WTC11 (cell line): Measurements from ENCODE around the gene TMEM14A. TPM values are rescaled to one million over a fixed set of nuclear protein-coding genes. Genes with fewer than 3 reads are reported as not detected.

Experiments used
- ATAC-seq: fragments of 200-7000 bp; cut with Tn5 transposase; 2 replicates; pipeline ENCODE4 v1.10.0; 2021; ENCODE audit warnings: mild to moderate bottlenecking, moderate library complexity
- Bru-seq: library from RNA; stranded (reverse); fragments of 400-500 nt; gene quantifications from one replicate; lab custom pipeline; 2021; lab: Mats Ljungman, UMichigan
- CTCF ChIA-PET: fragments of 300-600 bp; sonication (Branson Sonifier 250); formaldehyde crosslinking; loops from one replicate; lab custom pipeline; 2021; ENCODE audit warnings: antibody characterized with exemption; lab: Charles Lee
- POLR2A ChIA-PET: fragments of 350-600 bp; sonication (Branson Sonifier 250); formaldehyde crosslinking; loops from one replicate; lab custom pipeline; 2021; ENCODE audit warnings: antibody characterized with exemption; lab: Charles Lee
- DNase-seq: peaks from one replicate; pipeline ENCODE4 v3.0.0; 2021; ENCODE audit warnings: low spot score
- H3K27ac Mint-ChIP-seq: 2 replicates; pipeline ENCODE4 v1.8.0; 2021; ENCODE audit warnings: mixed read lengths
- H3K27me3 Mint-ChIP-seq: 2 replicates; pipeline ENCODE4 v1.8.0; 2021; ENCODE audit warnings: low read depth, mild to moderate bottlenecking, moderate library complexity, mixed read lengths
- H3K36me3 Mint-ChIP-seq: 2 replicates; pipeline ENCODE4 v1.8.0; 2021; ENCODE audit warnings: mixed read lengths
- H3K4me1 Mint-ChIP-seq: 2 replicates; pipeline ENCODE4 v1.8.0; 2022; ENCODE audit warnings: mixed read lengths
- H3K4me3 Mint-ChIP-seq: 2 replicates; pipeline ENCODE4 v1.8.0; 2021; ENCODE audit warnings: mild to moderate bottlenecking, moderate library complexity, mixed read lengths
- H3K9me3 Mint-ChIP-seq: 2 replicates; pipeline ENCODE4 v1.8.0; 2021; ENCODE audit warnings: mixed read lengths
- FOXK1 ChIP-seq: sonication (generic); formaldehyde crosslinking; IDR thresholded peaks from 2 replicates; pipeline ENCODE4 v1.8.0; 2022; ENCODE audit warnings: mild to moderate bottlenecking, moderate library complexity, missing genetic modification reagents
- FOXP1 ChIP-seq: sonication (generic); formaldehyde crosslinking; IDR thresholded peaks from 2 replicates; pipeline ENCODE4 v1.8.0; 2022; ENCODE audit warnings: missing genetic modification reagents, mild to moderate bottlenecking, moderate library complexity, borderline replicate concordance
- GABPB1 ChIP-seq: sonication (generic); formaldehyde crosslinking; IDR thresholded peaks from 2 replicates; pipeline ENCODE4 v1.8.1; 2023; ENCODE audit warnings: mild to moderate bottlenecking, missing genetic modification reagents
- IRF2 ChIP-seq: sonication (generic); formaldehyde crosslinking; IDR thresholded peaks from 2 replicates; pipeline ENCODE4 v1.8.0; 2022; ENCODE audit warnings: low read depth, missing genetic modification reagents, borderline replicate concordance
- JAZF1 ChIP-seq: fragments of 250-450 bp; sonication (Bioruptor Pico); IDR thresholded peaks from 2 replicates; pipeline ENCODE4 v1.9.0; 2021; ENCODE audit warnings: moderate library complexity, mild to moderate bottlenecking, inconsistent platforms
- MAX ChIP-seq: sonication (generic); formaldehyde crosslinking; IDR thresholded peaks from 2 replicates; pipeline ENCODE4 v1.8.0; 2022; ENCODE audit warnings: mild to moderate bottlenecking, missing genetic modification reagents
- MYBL2 ChIP-seq: sonication (generic); formaldehyde crosslinking; IDR thresholded peaks from 2 replicates; pipeline ENCODE4 v1.8.1; 2023; ENCODE audit warnings: mild to moderate bottlenecking, moderate library complexity, missing genetic modification reagents
- NFE2L1 ChIP-seq: sonication (generic); formaldehyde crosslinking; IDR thresholded peaks from 2 replicates; pipeline ENCODE4 v1.8.1; 2023; ENCODE audit warnings: missing genetic modification reagents
- SMAD3 ChIP-seq: sonication (generic); formaldehyde crosslinking; IDR thresholded peaks from 2 replicates; pipeline ENCODE4 v1.8.0; 2022; ENCODE audit warnings: missing genetic modification reagents, mild to moderate bottlenecking, borderline replicate concordance
- SP1 ChIP-seq: sonication (generic); formaldehyde crosslinking; conservative IDR thresholded peaks from 2 replicates; pipeline ENCODE4 v1.8.1; 2022; ENCODE audit warnings: missing genetic modification reagents
- TEAD1 ChIP-seq: sonication (generic); formaldehyde crosslinking; IDR thresholded peaks from 2 replicates; pipeline ENCODE4 v1.8.0; 2022; ENCODE audit warnings: mild to moderate bottlenecking, missing genetic modification reagents
- ZNF232 ChIP-seq: sonication (generic); formaldehyde crosslinking; IDR thresholded peaks from 2 replicates; pipeline ENCODE4 v1.8.0; 2022; ENCODE audit warnings: mild to moderate bottlenecking, missing genetic modification reagents
- long read RNA-seq, 3 experiments: library from RNA in 1 of 3; library from capped mRNA in 1 of 3; library from polyadenylated mRNA in 1 of 3; unstranded in 2 of 3; stranded (forward) in 1 of 3; transcript quantifications; one replicate each; pipeline ENCODE4 v2.0.0, GENCODE V29; 2021
- total RNA-seq: library from RNA; stranded (reverse); gene quantifications from 3 replicates; pipeline ENCODE4 v1.2.3, GENCODE V29; 2021
- TF ChIP-seq, protein P1 (sequence below): sonication (generic); formaldehyde crosslinking; IDR thresholded peaks from 2 replicates; pipeline ENCODE4 v1.8.0; 2022; ENCODE audit warnings: missing genetic modification reagents
- TF ChIP-seq, protein P2 (sequence below): sonication (generic); formaldehyde crosslinking; IDR thresholded peaks from 2 replicates; pipeline ENCODE4 v1.8.0; 2022; ENCODE audit warnings: mild to moderate bottlenecking, missing genetic modification reagents
- TF ChIP-seq, protein P3 (sequence below): sonication (generic); formaldehyde crosslinking; IDR thresholded peaks from 2 replicates; pipeline ENCODE4 v1.8.0; 2023; ENCODE audit warnings: missing genetic modification reagents
- TF ChIP-seq, protein P4 (sequence below): sonication (generic); formaldehyde crosslinking; conservative IDR thresholded peaks from 2 replicates; pipeline ENCODE4 v1.8.1; 2023; ENCODE audit warnings: mild to moderate bottlenecking, low read depth, missing genetic modification reagents, moderate library complexity
- TF ChIP-seq, protein P5 (sequence below): sonication (generic); formaldehyde crosslinking; IDR thresholded peaks from 2 replicates; pipeline ENCODE4 v1.8.0; 2022; ENCODE audit warnings: mild to moderate bottlenecking, missing genetic modification reagents

TMEM14A gene
- total RNA-seq = 8.7 to 13.6 TPM (median 13.2 TPM) in 3 replicates
- Bru-seq, nascent RNA = percentile 68 among the genes with signal in this experiment
- long read RNA-seq, experiment 1, transcript TMEM14A-201 (5 exons, 992 nt) = major isoform, 36 of 41 reads
- long read RNA-seq, experiment 1, partial matches to known transcripts = 0 of 41 reads
- long read RNA-seq, experiment 1, other reads (novel, unspliced or antisense) = 5 of 41 reads
- long read RNA-seq, experiment 2, transcript TMEM14A-201 (5 exons, 992 nt) = major isoform, 20 of 33 reads
- long read RNA-seq, experiment 2, partial matches to known transcripts = 6 of 33 reads
- long read RNA-seq, experiment 2, other reads (novel, unspliced or antisense) = 7 of 33 reads
- long read RNA-seq, experiment 3, transcript TMEM14A-201 (5 exons, 992 nt) = major isoform, 70 of 76 reads
- long read RNA-seq, experiment 3, partial matches to known transcripts = 0 of 76 reads
- long read RNA-seq, experiment 3, other reads (novel, unspliced or antisense) = 6 of 76 reads

DNA sequence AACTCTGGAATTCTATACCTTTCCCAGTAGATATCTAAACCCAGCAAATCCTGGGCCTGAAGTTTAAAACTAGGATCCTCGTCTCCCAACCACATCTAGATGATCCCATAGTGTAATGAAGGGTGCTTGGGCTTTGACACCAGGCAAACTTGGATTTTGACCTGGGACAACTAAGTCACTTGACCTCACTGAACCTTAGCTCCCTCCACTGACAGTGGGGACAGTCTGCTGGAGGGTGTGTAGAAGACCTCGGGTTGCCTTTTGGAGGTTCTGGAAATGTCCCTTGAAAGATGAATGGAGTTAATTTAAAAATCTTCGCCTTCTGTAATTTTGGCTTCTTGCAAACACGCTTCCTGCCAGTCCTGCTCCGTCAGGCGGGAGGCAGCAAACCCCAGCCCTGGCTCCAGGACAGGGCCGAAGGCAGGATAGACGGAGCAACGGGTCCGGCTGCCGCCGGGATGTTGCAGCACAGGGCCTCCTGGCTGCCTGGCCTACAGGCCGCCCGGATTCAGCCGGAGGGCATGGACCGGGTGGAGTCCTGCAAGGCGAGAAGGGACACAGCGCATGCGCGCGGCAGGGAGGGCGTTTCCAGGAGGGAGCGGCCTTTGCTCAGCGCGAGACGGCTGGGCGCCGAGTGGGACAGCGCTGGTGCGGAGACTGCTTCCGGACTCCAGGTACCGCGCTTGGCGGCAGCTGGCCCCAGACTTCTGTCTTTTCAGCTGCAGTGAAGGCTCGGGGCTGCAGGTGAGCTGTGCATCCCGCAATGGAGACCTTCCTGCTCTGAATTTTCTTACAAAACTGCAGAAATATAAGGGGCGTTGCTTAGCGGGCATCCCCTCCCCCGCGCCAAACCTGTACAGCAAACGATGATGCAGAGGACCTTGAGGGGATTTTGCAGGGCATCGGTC lies at the start of gene TMEM14A:
TMEM14A (plus strand) TSS at position 612 of the 908 bp plus-strand sequence. CDS start 5,990 bp downstream, outside the sequence.
- ChIA-PET CTCF (interaction anchor here (0.6 to 1.4 kb wide), 3 partner anchors 95 to 279 kb away, joined by 3 read pairs; partner anchors contain the start of gene TRAM2), POLR2A (interaction anchor here (0.6 kb wide), 1 partner anchor 54 kb away, joined by 3 read pairs; no protein-coding TSS in a partner anchor)
- Mint-ChIP-seq H3K36me3 (peaks cover 16% of the 10 kb centered on the region), H3K9me3 (no peaks in the 10 kb centered on the region), H3K4me3 (peak within 1 kb of the TSS; percentile 87), H3K27ac (peak within 1 kb of the TSS; percentile 85; the same call in 1 of the 2 replicates), H3K27me3 (peaks cover 8% of the 10 kb centered on the region), H3K4me1 (peaks cover 27% of the 10 kb centered on the region)
- DNase-seq = peak; percentile 99
- TF ChIP-seq TEAD1 (CRISPR knock-in tag) = 0 out of 2 replicates have a peak, but pooled peaks have one; percentile 20
- TF ChIP-seq, protein P1, sequence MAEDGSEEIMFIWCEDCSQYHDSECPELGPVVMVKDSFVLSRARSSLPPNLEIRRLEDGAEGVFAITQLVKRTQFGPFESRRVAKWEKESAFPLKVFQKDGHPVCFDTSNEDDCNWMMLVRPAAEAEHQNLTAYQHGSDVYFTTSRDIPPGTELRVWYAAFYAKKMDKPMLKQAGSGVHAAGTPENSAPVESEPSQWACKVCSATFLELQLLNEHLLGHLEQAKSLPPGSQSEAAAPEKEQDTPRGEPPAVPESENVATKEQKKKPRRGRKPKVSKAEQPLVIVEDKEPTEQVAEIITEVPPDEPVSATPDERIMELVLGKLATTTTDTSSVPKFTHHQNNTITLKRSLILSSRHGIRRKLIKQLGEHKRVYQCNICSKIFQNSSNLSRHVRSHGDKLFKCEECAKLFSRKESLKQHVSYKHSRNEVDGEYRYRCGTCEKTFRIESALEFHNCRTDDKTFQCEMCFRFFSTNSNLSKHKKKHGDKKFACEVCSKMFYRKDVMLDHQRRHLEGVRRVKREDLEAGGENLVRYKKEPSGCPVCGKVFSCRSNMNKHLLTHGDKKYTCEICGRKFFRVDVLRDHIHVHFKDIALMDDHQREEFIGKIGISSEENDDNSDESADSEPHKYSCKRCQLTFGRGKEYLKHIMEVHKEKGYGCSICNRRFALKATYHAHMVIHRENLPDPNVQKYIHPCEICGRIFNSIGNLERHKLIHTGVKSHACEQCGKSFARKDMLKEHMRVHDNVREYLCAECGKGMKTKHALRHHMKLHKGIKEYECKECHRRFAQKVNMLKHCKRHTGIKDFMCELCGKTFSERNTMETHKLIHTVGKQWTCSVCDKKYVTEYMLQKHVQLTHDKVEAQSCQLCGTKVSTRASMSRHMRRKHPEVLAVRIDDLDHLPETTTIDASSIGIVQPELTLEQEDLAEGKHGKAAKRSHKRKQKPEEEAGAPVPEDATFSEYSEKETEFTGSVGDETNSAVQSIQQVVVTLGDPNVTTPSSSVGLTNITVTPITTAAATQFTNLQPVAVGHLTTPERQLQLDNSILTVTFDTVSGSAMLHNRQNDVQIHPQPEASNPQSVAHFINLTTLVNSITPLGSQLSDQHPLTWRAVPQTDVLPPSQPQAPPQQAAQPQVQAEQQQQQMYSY (CRISPR knock-in tag) = peak; percentile 80
- peak; percentile 68 for TF ChIP-seq FOXK1 (CRISPR knock-in tag)
- TF ChIP-seq FOXP1 (CRISPR knock-in tag) = peak; percentile 80
- 0 out of 2 replicates have a peak, but pooled peaks have one; percentile 50 for TF ChIP-seq MYBL2 (CRISPR knock-in tag)
- TF ChIP-seq IRF2 (CRISPR knock-in tag) = no peak
- TF ChIP-seq GABPB1 (CRISPR knock-in tag) = peak; percentile 78
- TF ChIP-seq SP1 (CRISPR knock-in tag) = peak; percentile 62
- peak; percentile 57; the same call in 1 of the 2 replicates for TF ChIP-seq ZNF232
- TF ChIP-seq SMAD3 (CRISPR knock-in tag) = peak; percentile 70; the same call in 1 of the 2 replicates
- TF ChIP-seq, protein P2, sequence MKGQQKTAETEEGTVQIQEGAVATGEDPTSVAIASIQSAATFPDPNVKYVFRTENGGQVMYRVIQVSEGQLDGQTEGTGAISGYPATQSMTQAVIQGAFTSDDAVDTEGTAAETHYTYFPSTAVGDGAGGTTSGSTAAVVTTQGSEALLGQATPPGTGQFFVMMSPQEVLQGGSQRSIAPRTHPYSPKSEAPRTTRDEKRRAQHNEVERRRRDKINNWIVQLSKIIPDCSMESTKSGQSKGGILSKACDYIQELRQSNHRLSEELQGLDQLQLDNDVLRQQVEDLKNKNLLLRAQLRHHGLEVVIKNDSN = peak; percentile 37; the same call in 1 of the 2 replicates
- TF ChIP-seq MAX (CRISPR knock-in tag) = peak; percentile 90
- no peak for TF ChIP-seq JAZF1 (CRISPR knock-in tag)
- TF ChIP-seq, protein P3, sequence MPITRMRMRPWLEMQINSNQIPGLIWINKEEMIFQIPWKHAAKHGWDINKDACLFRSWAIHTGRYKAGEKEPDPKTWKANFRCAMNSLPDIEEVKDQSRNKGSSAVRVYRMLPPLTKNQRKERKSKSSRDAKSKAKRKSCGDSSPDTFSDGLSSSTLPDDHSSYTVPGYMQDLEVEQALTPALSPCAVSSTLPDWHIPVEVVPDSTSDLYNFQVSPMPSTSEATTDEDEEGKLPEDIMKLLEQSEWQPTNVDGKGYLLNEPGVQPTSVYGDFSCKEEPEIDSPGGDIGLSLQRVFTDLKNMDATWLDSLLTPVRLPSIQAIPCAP = no peak
- TF ChIP-seq, protein P4, sequence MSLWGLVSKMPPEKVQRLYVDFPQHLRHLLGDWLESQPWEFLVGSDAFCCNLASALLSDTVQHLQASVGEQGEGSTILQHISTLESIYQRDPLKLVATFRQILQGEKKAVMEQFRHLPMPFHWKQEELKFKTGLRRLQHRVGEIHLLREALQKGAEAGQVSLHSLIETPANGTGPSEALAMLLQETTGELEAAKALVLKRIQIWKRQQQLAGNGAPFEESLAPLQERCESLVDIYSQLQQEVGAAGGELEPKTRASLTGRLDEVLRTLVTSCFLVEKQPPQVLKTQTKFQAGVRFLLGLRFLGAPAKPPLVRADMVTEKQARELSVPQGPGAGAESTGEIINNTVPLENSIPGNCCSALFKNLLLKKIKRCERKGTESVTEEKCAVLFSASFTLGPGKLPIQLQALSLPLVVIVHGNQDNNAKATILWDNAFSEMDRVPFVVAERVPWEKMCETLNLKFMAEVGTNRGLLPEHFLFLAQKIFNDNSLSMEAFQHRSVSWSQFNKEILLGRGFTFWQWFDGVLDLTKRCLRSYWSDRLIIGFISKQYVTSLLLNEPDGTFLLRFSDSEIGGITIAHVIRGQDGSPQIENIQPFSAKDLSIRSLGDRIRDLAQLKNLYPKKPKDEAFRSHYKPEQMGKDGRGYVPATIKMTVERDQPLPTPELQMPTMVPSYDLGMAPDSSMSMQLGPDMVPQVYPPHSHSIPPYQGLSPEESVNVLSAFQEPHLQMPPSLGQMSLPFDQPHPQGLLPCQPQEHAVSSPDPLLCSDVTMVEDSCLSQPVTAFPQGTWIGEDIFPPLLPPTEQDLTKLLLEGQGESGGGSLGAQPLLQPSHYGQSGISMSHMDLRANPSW (CRISPR knock-in tag) = no peak
- peak; percentile 72; the same call in 1 of the 2 replicates for TF ChIP-seq NFE2L1 (CRISPR knock-in tag)
- TF ChIP-seq, protein P5, sequence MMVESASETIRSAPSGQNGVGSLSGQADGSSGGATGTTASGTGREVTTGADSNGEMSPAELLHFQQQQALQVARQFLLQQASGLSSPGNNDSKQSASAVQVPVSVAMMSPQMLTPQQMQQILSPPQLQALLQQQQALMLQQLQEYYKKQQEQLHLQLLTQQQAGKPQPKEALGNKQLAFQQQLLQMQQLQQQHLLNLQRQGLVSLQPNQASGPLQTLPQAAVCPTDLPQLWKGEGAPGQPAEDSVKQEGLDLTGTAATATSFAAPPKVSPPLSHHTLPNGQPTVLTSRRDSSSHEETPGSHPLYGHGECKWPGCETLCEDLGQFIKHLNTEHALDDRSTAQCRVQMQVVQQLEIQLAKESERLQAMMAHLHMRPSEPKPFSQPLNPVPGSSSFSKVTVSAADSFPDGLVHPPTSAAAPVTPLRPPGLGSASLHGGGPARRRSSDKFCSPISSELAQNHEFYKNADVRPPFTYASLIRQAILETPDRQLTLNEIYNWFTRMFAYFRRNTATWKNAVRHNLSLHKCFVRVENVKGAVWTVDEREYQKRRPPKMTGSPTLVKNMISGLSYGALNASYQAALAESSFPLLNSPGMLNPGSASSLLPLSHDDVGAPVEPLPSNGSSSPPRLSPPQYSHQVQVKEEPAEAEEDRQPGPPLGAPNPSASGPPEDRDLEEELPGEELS (CRISPR knock-in tag) = peak; percentile 62; the same call in 1 of the 2 replicates
- ATAC-seq = peak; percentile 98
